ENCODE data around the gene SUSD4. TPM values are rescaled to one million over a fixed set of nuclear protein-coding genes. Genes with fewer than 3 reads are reported as not detected.

The SUSD4 gene
- total RNA-seq, 1 donor from 2014 or later, result 0.84 TPM

GRCh38 chr1:223374064-223374610 is 10.2 kb upstream of the SUSD4 start:
- TF ChIP-seq CTCF (IDR thresholded peaks at IDR 0.05; ENCODE audit: insufficient read depth, low read length, poor library complexity, severe bottlenecking), result no peak
- DNase-seq (ENCODE audit: low read depth), result no peak
- no peak overlapping the region for H3K4me3 ChIP-seq (ENCODE audit: low read depth, low read length)
- no peaks in the 10 kb centered on the region for H3K36me3 ChIP-seq (ENCODE audit: control insufficient read depth, insufficient read depth, low read length)
- no peaks in the 10 kb centered on the region for H3K27me3 ChIP-seq (ENCODE audit: control insufficient read depth, insufficient read depth, low read length)

- Histone ChIP-seq H3K4me3 (ENCODE audit: low read depth, low read length) (peak overlapping the region; percentile 42), H3K36me3 (ENCODE audit: control insufficient read depth, insufficient read depth, low read length) (no peaks in the 10 kb centered on the region), H3K27me3 (ENCODE audit: control insufficient read depth, insufficient read depth, low read length) (peaks cover 32% of the 10 kb centered on the region)
- DNase-seq (ENCODE audit: low read depth), result no peak
- TF ChIP-seq CTCF (IDR thresholded peaks at IDR 0.05; ENCODE audit: insufficient read depth, low read length, poor library complexity, severe bottlenecking), result no peak
These were observed 858 bp upstream of the SUSD4 start for GRCh38 chr1:223364685-223365382.

- Histone ChIP-seq H3K36me3 (ENCODE audit: control insufficient read depth, insufficient read depth, low read length) (no peaks in the 10 kb centered on the region), H3K4me3 (ENCODE audit: low read depth, low read length) (peak overlapping the region; percentile 42), H3K27me3 (ENCODE audit: control insufficient read depth, insufficient read depth, low read length) (peaks cover 32% of the 10 kb centered on the region)
- no peak for DNase-seq (ENCODE audit: low read depth)
- TF ChIP-seq CTCF (IDR thresholded peaks at IDR 0.05; ENCODE audit: insufficient read depth, low read length, poor library complexity, severe bottlenecking), result no peak
These were observed 720 bp downstream of the SUSD4 start for GRCh38 chr1:223363057-223363855.

- Histone ChIP-seq H3K36me3 (ENCODE audit: control insufficient read depth, insufficient read depth, low read length) (no peaks in the 10 kb centered on the region), H3K27me3 (ENCODE audit: control insufficient read depth, insufficient read depth, low read length) (peaks cover 22% of the 10 kb centered on the region), H3K4me3 (ENCODE audit: low read depth, low read length) (no peak overlapping the region)
- peak; percentile 28 for DNase-seq (ENCODE audit: low read depth)
- TF ChIP-seq CTCF (IDR thresholded peaks at IDR 0.05; ENCODE audit: insufficient read depth, low read length, poor library complexity, severe bottlenecking), result peak; percentile 41
These were observed 5.2 kb downstream of the SUSD4 start for GRCh38 chr1:223358826-223359225.

GRCh38 chr1:223355699-223356098 is 8.3 kb downstream of the SUSD4 start:
- H3K4me3 ChIP-seq (ENCODE audit: low read depth, low read length), result no peak overlapping the region
- TF ChIP-seq CTCF (IDR thresholded peaks at IDR 0.05; ENCODE audit: insufficient read depth, low read length, poor library complexity, severe bottlenecking), result no peak
- no peak for DNase-seq (ENCODE audit: low read depth)
- no peaks in the 10 kb centered on the region for H3K36me3 ChIP-seq (ENCODE audit: control insufficient read depth, insufficient read depth, low read length)
- peaks cover 16% of the 10 kb centered on the region for H3K27me3 ChIP-seq (ENCODE audit: control insufficient read depth, insufficient read depth, low read length)
